HFF-Myc (cell line): ENCODE results near the gene NOL9.

Experiments used
- DNase-seq: peaks from one replicate; pipeline ENCODE4 v3.0.0-alpha.2; 2011; ENCODE audit warnings: low read depth; ENCODE audit errors: extremely low read depth
- H3K4me3 ChIP-seq: replicated peaks from 2 replicates; pipeline ENCODE4 v1.5.1; 2011; ENCODE audit warnings: low read depth, mild to moderate bottlenecking, control low read depth, low read length
- CTCF ChIP-seq: IDR thresholded peaks from 2 replicates; pipeline ENCODE4 v1.5.1; 2012; ENCODE audit warnings: mild to moderate bottlenecking, low read depth, low read length, control low read depth; ENCODE audit errors: missing control alignments

NOL9 gene

DNA sequence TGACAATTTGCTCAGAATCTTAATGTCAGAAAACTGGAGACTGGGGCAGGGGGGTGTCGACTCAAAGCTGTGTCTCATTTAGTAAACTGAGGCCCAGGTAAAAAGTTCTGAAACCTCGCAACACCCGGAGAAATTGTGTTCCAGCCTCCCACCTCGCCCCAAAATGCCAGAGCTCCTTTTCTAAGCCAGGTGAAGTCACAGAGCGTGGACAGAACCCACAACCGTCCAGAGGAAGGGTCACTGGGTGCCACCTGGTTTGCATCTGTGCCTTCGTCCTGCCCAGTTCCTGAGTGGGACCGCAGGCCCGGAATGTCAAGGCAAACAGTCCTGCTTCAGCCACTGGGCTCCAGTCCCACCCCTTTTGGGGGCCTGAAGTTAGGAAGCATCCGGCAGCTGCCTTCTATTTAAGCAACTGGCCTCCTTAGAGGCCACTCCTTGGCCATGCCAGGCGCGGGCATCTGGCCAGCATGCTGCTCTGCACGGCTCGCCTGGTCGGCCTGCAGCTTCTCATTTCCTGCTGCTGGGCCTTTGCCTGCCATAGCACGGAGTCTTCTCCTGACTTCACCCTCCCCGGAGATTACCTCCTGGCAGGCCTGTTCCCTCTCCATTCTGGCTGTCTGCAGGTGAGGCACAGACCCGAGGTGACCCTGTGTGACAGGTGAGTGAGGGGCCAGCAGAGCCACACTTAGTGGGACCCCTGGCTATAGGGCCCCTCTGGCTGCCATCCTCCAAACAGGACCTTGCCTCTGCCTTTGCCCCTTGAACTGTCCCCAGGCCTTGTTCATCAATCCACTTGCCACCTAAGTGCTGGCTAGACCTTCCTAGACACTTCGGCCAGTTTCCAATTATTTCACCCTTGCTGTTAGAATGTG, 830 bp upstream of the NOL9 start, which contains the start of gene TAS1R1:
TAS1R1 (plus strand) TSS at position 401 of the 872 bp plus-strand sequence; CDS start at position 468, 67 bp downstream.
- H3K4me3 ChIP-seq, result peak within 1 kb of the TSS; percentile 100
- TF ChIP-seq CTCF, result no peak
- no peak for DNase-seq

DNA sequence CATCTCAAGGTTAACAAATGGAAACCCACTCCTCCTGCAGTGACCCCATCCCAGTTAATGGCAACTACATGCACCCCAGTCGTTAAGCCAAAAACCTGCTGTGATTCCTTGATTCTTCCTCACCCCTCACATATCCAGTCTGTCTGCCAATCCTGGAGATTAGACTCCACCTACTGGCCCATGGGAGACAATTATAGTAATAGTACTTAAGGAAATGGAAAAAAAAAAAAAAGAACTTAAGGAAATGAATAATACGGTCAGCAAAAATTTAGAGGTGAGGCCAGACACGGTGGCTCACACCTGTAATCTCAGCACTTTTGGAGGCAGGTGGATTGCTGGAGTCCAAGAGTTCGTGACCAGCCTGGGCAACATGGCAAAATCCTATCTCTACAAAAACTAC, 7.0 kb downstream of the NOL9 start:
- no peak for DNase-seq
- no peak overlapping the region for H3K4me3 ChIP-seq
- TF ChIP-seq CTCF, result no peak

DNA sequence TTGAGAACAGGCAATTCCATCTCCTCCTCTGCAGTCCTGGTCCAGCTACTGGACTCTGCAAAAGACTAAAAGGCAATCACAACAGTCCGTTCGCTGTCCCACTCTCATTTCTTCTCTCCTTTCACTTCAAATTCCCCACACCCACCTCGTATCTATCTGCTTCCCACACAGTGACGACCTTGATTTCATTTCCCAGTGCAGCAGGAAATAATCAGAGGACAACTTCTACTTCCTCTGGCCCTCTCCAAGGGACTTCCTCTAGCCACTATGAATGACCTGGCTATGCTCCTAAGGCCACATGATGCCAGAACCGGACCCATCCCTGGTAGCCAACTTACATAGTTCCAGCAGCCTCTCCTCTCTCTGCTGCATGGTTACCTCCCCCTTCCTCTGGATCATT, 8.0 kb downstream of the NOL9 start:
- no peak overlapping the region for H3K4me3 ChIP-seq
- no peak for TF ChIP-seq CTCF
- DNase-seq, result no peak

DNA sequence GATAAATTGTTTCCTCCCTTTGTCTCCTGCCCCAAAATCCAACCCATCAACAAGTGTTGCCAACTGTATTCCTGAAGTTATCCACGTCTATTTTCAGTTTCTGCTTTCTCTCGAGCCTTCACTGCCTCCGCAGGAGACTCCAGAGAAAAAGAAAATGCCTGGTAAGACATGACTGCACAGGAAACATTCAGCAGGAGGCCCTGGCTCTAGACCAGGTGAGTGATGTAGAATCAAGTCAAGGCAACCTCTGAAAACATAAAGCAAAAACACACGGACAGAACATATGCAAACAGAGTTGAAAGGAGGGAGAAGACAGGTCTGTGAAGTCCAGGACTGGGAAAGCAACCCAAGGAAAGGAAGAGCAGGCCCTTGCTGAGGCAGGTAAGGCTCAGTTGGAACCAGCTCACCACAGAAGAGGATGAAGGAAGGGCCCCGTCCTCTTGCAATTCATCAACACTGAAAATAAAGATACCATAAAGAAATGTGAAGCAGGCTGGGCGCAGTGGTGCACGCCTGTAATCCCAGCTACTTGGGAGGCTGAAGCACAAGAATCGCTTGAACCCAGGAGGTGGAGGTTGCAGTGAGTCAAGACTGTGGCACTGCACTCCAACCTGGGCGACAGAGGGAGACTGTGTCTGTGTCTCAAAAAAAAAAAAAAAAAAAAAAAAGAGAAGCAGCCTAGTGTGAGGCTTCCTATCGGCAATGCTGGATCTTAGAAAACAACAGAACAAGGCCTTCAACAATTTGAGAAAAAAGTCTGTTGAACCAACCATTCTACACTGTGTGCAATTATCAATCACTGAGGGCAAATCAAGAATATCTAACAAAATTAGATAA, 8.8 kb downstream of the NOL9 start:
- no peak overlapping the region for H3K4me3 ChIP-seq
- DNase-seq, result no peak
- TF ChIP-seq CTCF, result no peak

GRCh38 chr1:6544831-6545230, 9.5 kb downstream of the NOL9 start:
- TF ChIP-seq CTCF, result no peak

DNA sequence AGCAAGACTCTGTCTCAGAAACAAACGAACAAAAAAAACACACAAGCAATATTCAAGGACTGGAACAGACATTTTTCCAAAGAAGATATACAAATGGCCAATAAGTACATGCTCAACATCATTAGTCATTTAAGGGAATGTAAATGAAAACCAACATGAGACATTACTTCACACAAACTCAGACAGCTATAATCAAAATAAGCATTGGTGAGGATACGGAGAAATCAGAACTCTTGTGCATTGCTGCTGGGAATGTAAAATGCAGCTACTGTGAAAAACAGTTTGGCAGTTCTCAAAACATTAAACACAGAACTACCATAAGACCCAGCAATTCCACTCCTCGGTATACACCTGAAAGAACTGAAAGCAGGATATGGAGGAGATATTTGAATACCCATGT, 15.4 kb downstream of the NOL9 start:
- no peak for DNase-seq
- TF ChIP-seq CTCF, result no peak
- H3K4me3 ChIP-seq, result no peak overlapping the region

More at GRCh38 chr1:6544831-6545230, 9.5 kb downstream of the NOL9 start:
- no peak overlapping the region for H3K4me3 ChIP-seq
- no peak for DNase-seq
